HCT116 (cell line): ENCODE results near the gene MYH15. TPM values are rescaled to one million over a fixed set of nuclear protein-coding genes. Genes with fewer than 3 reads are reported as not detected.

Source experiments
- ATAC-seq: fragments of 200-7000 bp; cut with Tn5 transposase; 2 replicates; pipeline ENCODE4 v1.9.1; 2020; ENCODE audit warnings: mild to moderate bottlenecking, moderate library complexity
- BruUV-seq: library from RNA; stranded (reverse); fragments of 400-500 nt; replicated peaks from 2 replicates; lab custom pipeline; 2021; lab: Mats Ljungman, UMichigan
- CTCF ChIA-PET: fragments of 300-600 bp; sonication (Branson Sonifier 250); formaldehyde crosslinking; loops from one replicate; lab custom pipeline; 2021; ENCODE audit warnings: antibody characterized with exemption; lab: Charles Lee
- POLR2A ChIA-PET: fragments of 300-600, 350-600 bp; sonication (Branson Sonifier 250); formaldehyde crosslinking; loops from one replicate; lab custom pipeline; 2021; ENCODE audit warnings: antibody characterized with exemption; lab: Charles Lee
- RAD21 ChIA-PET, 2 experiments: fragments of 300-600 bp; sonication (Branson Sonifier 250); formaldehyde crosslinking; loops; one replicate each; lab custom pipeline; 2023; ENCODE audit warnings: low total read pairs in 2 of 2; ENCODE audit not compliant: uncharacterized antibody in 2 of 2, unreplicated experiment in 2 of 2, low non-redundant PET in 1 of 2; lab: Charles Lee
- DNase-seq: peaks from one replicate; pipeline ENCODE4 v3.0.0-alpha.2; 2010; ENCODE audit warnings: low read depth, low spot score
- H2AFZ ChIP-seq: fragments of 200-600 bp; shearing (Covaris generic), sonication (generic); 2 replicates; pipeline ENCODE4 v1.6.1; 2017; ENCODE audit warnings: low read depth, mixed run types, mixed read lengths, antibody characterized with exemption, low read length; ENCODE audit not compliant: poor library complexity, severe bottlenecking
- H3K27ac ChIP-seq: 2 replicates; pipeline ENCODE4 v1.5.1; 2012; ENCODE audit warnings: low read depth, low read length
- H3K27me3 ChIP-seq: fragments of 200-600 bp; sonication (generic); 2 replicates; pipeline ENCODE4 v1.6.1; 2016; ENCODE audit warnings: mixed run types, low read length, mixed read lengths; ENCODE audit not compliant: insufficient read depth
- H3K36me3 ChIP-seq, 2 experiments: fragments of 200-500 bp in 1 of 2; fragments of 200-600 bp in 1 of 2; sonication (Bioruptor generic) in 1 of 2; sonication (generic) in 1 of 2; 2 replicates each; pipeline versions ENCODE4 v1.5.1 to v1.6.1; 2014 to 2016; ENCODE audit warnings: low read length in 2 of 2, inconsistent platforms in 1 of 2, mixed read lengths in 1 of 2, mixed run types in 1 of 2; ENCODE audit not compliant: insufficient read depth in 2 of 2, control insufficient read depth in 1 of 2
- H3K4me1 ChIP-seq, 2 experiments: fragments of 200-600 bp in 1 of 2; sonication (generic) in 1 of 2; 2 replicates each; pipeline versions ENCODE4 v1.5.1 to v1.6.1; 2012 to 2017; ENCODE audit warnings: low read length in 2 of 2, inconsistent platforms in 1 of 2, mild to moderate bottlenecking in 1 of 2, mixed read lengths in 1 of 2, mixed run types in 1 of 2, moderate library complexity in 1 of 2; ENCODE audit not compliant: insufficient read depth in 2 of 2, control insufficient read depth in 1 of 2
- H3K4me2 ChIP-seq: fragments of 200-600 bp; sonication (generic); 2 replicates; pipeline ENCODE4 v1.6.1; 2017; ENCODE audit warnings: mixed run types, low read length, mixed read lengths
- H3K4me3 ChIP-seq, 2 experiments: fragments of 200-600 bp in 1 of 2; sonication (generic) in 1 of 2; replicated peaks in 1 of 2; 2 replicates each; pipeline ENCODE4 v1.5.1; 2011 to 2016; ENCODE audit warnings: low read length in 2 of 2, control low read depth in 1 of 2, low read depth in 1 of 2, mild to moderate bottlenecking in 1 of 2, mixed read lengths in 1 of 2, mixed run types in 1 of 2
- H3K79me2 ChIP-seq: fragments of 200-600 bp; sonication (generic); 2 replicates; pipeline ENCODE4 v1.6.1; 2017; ENCODE audit warnings: mild to moderate bottlenecking, mixed run types, low read length, moderate library complexity, mixed read lengths; ENCODE audit not compliant: insufficient read depth
- H3K9ac ChIP-seq: fragments of 200-600 bp; sonication (generic); 2 replicates; pipeline ENCODE4 v1.6.1; 2016; ENCODE audit warnings: low read length, mixed read lengths
- H3K9me2 ChIP-seq: fragments of 200-600 bp; sonication (generic), shearing (Covaris generic); 2 replicates; pipeline ENCODE4 v1.6.1; 2017; ENCODE audit warnings: mixed run types, mild to moderate bottlenecking, moderate library complexity; ENCODE audit not compliant: insufficient read depth
- H3K9me3 ChIP-seq, 2 experiments: fragments of 200-500 bp in 1 of 2; fragments of 200-600 bp in 1 of 2; sonication (Bioruptor generic) in 1 of 2; sonication (generic) in 1 of 2; 2 replicates each; pipeline ENCODE4 v1.6.1; 2014 to 2017; ENCODE audit warnings: low read length in 2 of 2, mixed read lengths in 2 of 2, inconsistent platforms in 1 of 2, low read depth in 1 of 2, mild to moderate bottlenecking in 1 of 2, mixed run types in 1 of 2, moderate library complexity in 1 of 2; ENCODE audit not compliant: control insufficient read depth in 1 of 2, insufficient read depth in 1 of 2
- H4K20me1 ChIP-seq: fragments of 200-600 bp; sonication (generic), shearing (Covaris generic); 2 replicates; pipeline ENCODE4 v1.6.1; 2017; ENCODE audit warnings: mixed run types, mild to moderate bottlenecking, moderate library complexity; ENCODE audit not compliant: insufficient read depth
- CEBPB ChIP-seq: IDR thresholded peaks from 2 replicates; pipeline ENCODE4 v1.6.1; 2012; ENCODE audit warnings: low read depth
- CTCF ChIP-seq, 3 experiments: fragments of 200-600 bp in 1 of 3; sonication (generic) in 1 of 3; IDR thresholded peaks in 2 of 3; conservative IDR thresholded peaks in 1 of 3; 2 replicates each; pipeline ENCODE4 v1.5.1; 2012 to 2017; ENCODE audit warnings: low read depth in 2 of 3, low read length in 2 of 3, antibody characterized with exemption in 1 of 3, borderline replicate concordance in 1 of 3, control low read depth in 1 of 3, mild to moderate bottlenecking in 1 of 3, mixed read lengths in 1 of 3, mixed run types in 1 of 3, moderate library complexity in 1 of 3; ENCODE audit not compliant: insufficient read depth in 1 of 3
- EZH2 ChIP-seq: fragments of 200-600 bp; sonication (generic); IDR thresholded peaks from 2 replicates; pipeline ENCODE4 v1.6.1; 2017; ENCODE audit warnings: antibody characterized with exemption, mixed run types
- POLR2AphosphoS5 ChIP-seq: IDR thresholded peaks from 2 replicates; pipeline ENCODE4 v1.6.1; 2011; ENCODE audit warnings: mild to moderate bottlenecking, low read depth, low read length, moderate library complexity
- SIN3A ChIP-seq: IDR thresholded peaks from 2 replicates; pipeline ENCODE4 v1.6.1; 2012; ENCODE audit warnings: low read depth
- YY1 ChIP-seq: IDR thresholded peaks from 2 replicates; pipeline ENCODE4 v1.6.1; 2011; ENCODE audit warnings: low read length, low read depth, moderate library complexity, mild to moderate bottlenecking; ENCODE audit not compliant: insufficient replicate concordance; ENCODE audit errors: extremely low read depth
- ZBTB33 ChIP-seq: IDR thresholded peaks from 2 replicates; pipeline ENCODE4 v1.6.1; 2011; ENCODE audit warnings: mild to moderate bottlenecking, low read length, moderate library complexity; ENCODE audit not compliant: insufficient replicate concordance; ENCODE audit errors: extremely low read depth
- intact Hi-C: fragments of 100-400 bp; cut with micrococcal nuclease; formaldehyde crosslinking; loops from 2 replicates; pipeline ENCODE4 v1.10.0; 2022
- total RNA-seq: library from RNA; stranded (reverse); gene quantifications from one replicate; pipeline ENCODE4 v1.2.1, GENCODE V29; 2021; ENCODE audit not compliant: unreplicated experiment
- TF ChIP-seq, protein P1 (sequence below): IDR thresholded peaks from 2 replicates; pipeline ENCODE4 v1.6.1; 2012; ENCODE audit warnings: low read depth

The MYH15 gene
- total RNA-seq, 1 experiment from 2014 or later: 11.2 TPM

DNA sequence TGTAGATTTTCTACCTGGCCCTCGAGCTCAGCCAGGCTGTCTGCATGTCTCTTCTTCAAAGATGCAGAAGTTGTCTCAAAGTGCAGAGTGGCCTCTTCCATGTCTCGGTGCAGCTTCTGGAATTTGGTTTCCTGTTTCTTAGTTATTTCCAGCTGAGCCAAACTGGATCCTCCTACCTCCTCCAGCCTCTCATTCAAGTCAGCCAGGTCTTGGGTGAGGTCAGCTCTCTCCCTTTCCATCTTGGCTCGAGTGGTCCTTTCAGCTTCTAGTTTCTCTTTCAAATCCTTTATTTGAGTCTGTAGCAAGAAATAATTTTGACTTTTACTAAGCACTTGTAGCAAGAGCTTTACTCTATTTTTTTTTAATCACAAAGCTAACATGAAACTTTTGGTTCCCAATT, 81.8 kb downstream of the MYH15 start:
- no peaks in the 10 kb centered on the region for H3K4me1 ChIP-seq
- ATAC-seq: no peak
- intact Hi-C loops: no loop called here
- POLR2A ChIA-PET: no interaction called here
- TF ChIP-seq, protein P1, sequence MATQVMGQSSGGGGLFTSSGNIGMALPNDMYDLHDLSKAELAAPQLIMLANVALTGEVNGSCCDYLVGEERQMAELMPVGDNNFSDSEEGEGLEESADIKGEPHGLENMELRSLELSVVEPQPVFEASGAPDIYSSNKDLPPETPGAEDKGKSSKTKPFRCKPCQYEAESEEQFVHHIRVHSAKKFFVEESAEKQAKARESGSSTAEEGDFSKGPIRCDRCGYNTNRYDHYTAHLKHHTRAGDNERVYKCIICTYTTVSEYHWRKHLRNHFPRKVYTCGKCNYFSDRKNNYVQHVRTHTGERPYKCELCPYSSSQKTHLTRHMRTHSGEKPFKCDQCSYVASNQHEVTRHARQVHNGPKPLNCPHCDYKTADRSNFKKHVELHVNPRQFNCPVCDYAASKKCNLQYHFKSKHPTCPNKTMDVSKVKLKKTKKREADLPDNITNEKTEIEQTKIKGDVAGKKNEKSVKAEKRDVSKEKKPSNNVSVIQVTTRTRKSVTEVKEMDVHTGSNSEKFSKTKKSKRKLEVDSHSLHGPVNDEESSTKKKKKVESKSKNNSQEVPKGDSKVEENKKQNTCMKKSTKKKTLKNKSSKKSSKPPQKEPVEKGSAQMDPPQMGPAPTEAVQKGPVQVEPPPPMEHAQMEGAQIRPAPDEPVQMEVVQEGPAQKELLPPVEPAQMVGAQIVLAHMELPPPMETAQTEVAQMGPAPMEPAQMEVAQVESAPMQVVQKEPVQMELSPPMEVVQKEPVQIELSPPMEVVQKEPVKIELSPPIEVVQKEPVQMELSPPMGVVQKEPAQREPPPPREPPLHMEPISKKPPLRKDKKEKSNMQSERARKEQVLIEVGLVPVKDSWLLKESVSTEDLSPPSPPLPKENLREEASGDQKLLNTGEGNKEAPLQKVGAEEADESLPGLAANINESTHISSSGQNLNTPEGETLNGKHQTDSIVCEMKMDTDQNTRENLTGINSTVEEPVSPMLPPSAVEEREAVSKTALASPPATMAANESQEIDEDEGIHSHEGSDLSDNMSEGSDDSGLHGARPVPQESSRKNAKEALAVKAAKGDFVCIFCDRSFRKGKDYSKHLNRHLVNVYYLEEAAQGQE: no peak
- no peak for TF ChIP-seq CEBPB
- no peak for TF ChIP-seq EZH2
- TF ChIP-seq YY1: no peak
- TF ChIP-seq CTCF (IDR thresholded peaks at IDR 0.05 in 2 of 3, conservative IDR thresholded peaks at IDR 0.05 in 1 of 3; ENCODE audit: borderline replicate concordance in 1 of 3, insufficient read depth in 1 of 3, low read depth in 2 of 3, low read length in 2 of 3): no peak
- no peak for TF ChIP-seq SIN3A
- TF ChIP-seq POLR2AphosphoS5: no peak
- no peak for TF ChIP-seq ZBTB33
- H3K27ac ChIP-seq: no peak overlapping the region
- no peak overlapping the region for H3K9ac ChIP-seq
- CTCF ChIA-PET: no interaction called here
- BruUV-seq: no TSS peak
- no peak overlapping the region for H3K4me3 ChIP-seq
- H3K4me2 ChIP-seq: no peak overlapping the region
- H4K20me1 ChIP-seq: no peaks in the 10 kb centered on the region
- RAD21 ChIA-PET: no interaction called here
- DNase-seq: no peak
- H2AFZ ChIP-seq: no peak overlapping the region
- no peaks in the 10 kb centered on the region for H3K9me2 ChIP-seq
- no peaks in the 10 kb centered on the region for H3K27me3 ChIP-seq
- peaks cover 0 to under 1% of the 10 kb centered on the region in 2 experiments; a peak in 1 of 4 replicates for H3K36me3 ChIP-seq
- H3K9me3 ChIP-seq: peaks cover 0 to 9% of the 10 kb centered on the region in 2 experiments; a peak in 1 of 4 replicates
- H3K79me2 ChIP-seq: no peaks in the 10 kb centered on the region
